Mesenchymal stem cell (in vitro differentiated cells and primary cell): Measurements from ENCODE around the gene UBTF.
"Not testable (repeated sequence)": the region's sequence is repeated elsewhere in the genome, so short reads cannot be mapped to it uniquely, and the experiment has no call there.

Experiments
- DNase-seq: peaks from one replicate; pipeline ENCODE4 v3.0.0-alpha.2; 2013
- H2AFZ ChIP-seq: one replicate; pipeline ENCODE4 v1.6.1; 2013; ENCODE audit warnings: low read depth, mild to moderate bottlenecking, control low read depth, inconsistent platforms, low read length, moderate library complexity
- H2AK5ac ChIP-seq: 2 replicates; pipeline ENCODE4 v1.6.1; 2013; ENCODE audit warnings: low read length, moderate library complexity, mild to moderate bottlenecking, inconsistent platforms; ENCODE audit not compliant: severe bottlenecking
- H2BK120ac ChIP-seq: one replicate; pipeline ENCODE4 v1.6.1; 2013; ENCODE audit warnings: low read depth, mild to moderate bottlenecking, inconsistent platforms, low read length, moderate library complexity
- H2BK12ac ChIP-seq, 2 experiments: one replicate each; pipeline ENCODE4 v1.6.1; 2013; ENCODE audit warnings: inconsistent platforms in 2 of 2, low read length in 2 of 2, mild to moderate bottlenecking in 2 of 2, moderate library complexity in 2 of 2, control low read depth in 1 of 2
- H2BK15ac ChIP-seq: one replicate; pipeline ENCODE4 v1.6.1; 2013; ENCODE audit warnings: mild to moderate bottlenecking, low read depth, inconsistent platforms; ENCODE audit not compliant: poor library complexity, severe bottlenecking
- H2BK5ac ChIP-seq: 2 replicates; pipeline ENCODE4 v1.6.1; 2013; ENCODE audit warnings: low read depth, mild to moderate bottlenecking, low read length, control low read depth, inconsistent platforms; ENCODE audit not compliant: poor library complexity, severe bottlenecking
- H3K14ac ChIP-seq, 2 experiments: one replicate each; pipeline ENCODE4 v1.6.1; 2013; ENCODE audit warnings: inconsistent platforms in 2 of 2, low read length in 2 of 2, control low read depth in 1 of 2, mild to moderate bottlenecking in 1 of 2, moderate library complexity in 1 of 2
- H3K18ac ChIP-seq, 2 experiments: one replicate each; pipeline ENCODE4 v1.6.1; 2013; ENCODE audit warnings: inconsistent platforms in 2 of 2, low read length in 2 of 2, control low read depth in 1 of 2, low read depth in 1 of 2, mild to moderate bottlenecking in 1 of 2
- H3K23ac ChIP-seq, 2 experiments: one replicate each; pipeline ENCODE4 v1.6.1; 2013; ENCODE audit warnings: inconsistent platforms in 2 of 2, low read length in 2 of 2, mild to moderate bottlenecking in 2 of 2, moderate library complexity in 2 of 2, control low read depth in 1 of 2
- H3K27ac ChIP-seq: 2 replicates; pipeline ENCODE4 v1.5.1; 2013; ENCODE audit warnings: mild to moderate bottlenecking, moderate library complexity, low read length, control low read depth, inconsistent platforms; ENCODE audit not compliant: poor library complexity, severe bottlenecking
- H3K27me3 ChIP-seq, 2 experiments: 2 replicates each; pipeline versions ENCODE4 v1.6.1 to v1.7.0; 2013; ENCODE audit warnings: low read length in 2 of 2, mild to moderate bottlenecking in 2 of 2, moderate library complexity in 2 of 2, control low read depth in 1 of 2, inconsistent platforms in 1 of 2; ENCODE audit not compliant: control insufficient read depth in 1 of 2, insufficient read depth in 1 of 2
- H3K36me3 ChIP-seq, 2 experiments: 2 replicates each; pipeline versions ENCODE4 v1.6.1 to v1.7.0; 2013; ENCODE audit warnings: low read length in 2 of 2, control low read depth in 1 of 2, inconsistent platforms in 1 of 2, low read depth in 1 of 2, mild to moderate bottlenecking in 1 of 2; ENCODE audit not compliant: insufficient read depth in 2 of 2, control insufficient read depth in 1 of 2
- H3K4ac ChIP-seq, 2 experiments: one replicate each; pipeline ENCODE4 v1.6.1; 2013; ENCODE audit warnings: inconsistent platforms in 2 of 2, low read length in 2 of 2, mild to moderate bottlenecking in 2 of 2, moderate library complexity in 2 of 2, control low read depth in 1 of 2, low read depth in 1 of 2
- H3K4me1 ChIP-seq: 2 replicates; pipeline ENCODE4 v1.6.1; 2013; ENCODE audit warnings: low read depth, low read length, control low read depth; ENCODE audit not compliant: control insufficient read depth, insufficient read depth
- H3K4me2 ChIP-seq: 2 replicates; pipeline ENCODE4 v1.6.1; 2013; ENCODE audit warnings: low read length, mild to moderate bottlenecking, inconsistent platforms; ENCODE audit not compliant: poor library complexity, severe bottlenecking
- H3K4me3 ChIP-seq, 2 experiments: 2 replicates each; pipeline versions ENCODE4 v1.5.1 to v1.7.0; 2013; ENCODE audit warnings: low read length in 2 of 2, mild to moderate bottlenecking in 2 of 2, control low read depth in 1 of 2, low read depth in 1 of 2; ENCODE audit not compliant: insufficient read depth in 1 of 2
- H3K79me1 ChIP-seq: replicated peaks from 2 replicates; pipeline ENCODE4 v1.6.1; 2013; ENCODE audit warnings: mild to moderate bottlenecking, control low read depth, low read length, inconsistent platforms; ENCODE audit not compliant: poor library complexity, severe bottlenecking
- H3K9ac ChIP-seq: 2 replicates; pipeline ENCODE4 v1.7.0; 2013; ENCODE audit warnings: mild to moderate bottlenecking, low read length, moderate library complexity
- H3K9me3 ChIP-seq: 2 replicates; pipeline ENCODE4 v1.7.0; 2013; ENCODE audit warnings: mild to moderate bottlenecking, low read length; ENCODE audit not compliant: control insufficient read depth
- H4K8ac ChIP-seq: one replicate; pipeline ENCODE4 v1.6.1; 2013; ENCODE audit warnings: inconsistent platforms, mild to moderate bottlenecking, low read length, moderate library complexity
- H4K91ac ChIP-seq: one replicate; pipeline ENCODE4 v1.6.1; 2013; ENCODE audit warnings: mild to moderate bottlenecking, low read length, inconsistent platforms
- WGBS: methylation state at CpG from one replicate; pipeline ENCODE4 v1.1.7; 2013; ENCODE audit warnings: mixed read lengths; 5-methylcytosine and 5-hydroxymethylcytosine counted together

The UBTF gene

DNA sequence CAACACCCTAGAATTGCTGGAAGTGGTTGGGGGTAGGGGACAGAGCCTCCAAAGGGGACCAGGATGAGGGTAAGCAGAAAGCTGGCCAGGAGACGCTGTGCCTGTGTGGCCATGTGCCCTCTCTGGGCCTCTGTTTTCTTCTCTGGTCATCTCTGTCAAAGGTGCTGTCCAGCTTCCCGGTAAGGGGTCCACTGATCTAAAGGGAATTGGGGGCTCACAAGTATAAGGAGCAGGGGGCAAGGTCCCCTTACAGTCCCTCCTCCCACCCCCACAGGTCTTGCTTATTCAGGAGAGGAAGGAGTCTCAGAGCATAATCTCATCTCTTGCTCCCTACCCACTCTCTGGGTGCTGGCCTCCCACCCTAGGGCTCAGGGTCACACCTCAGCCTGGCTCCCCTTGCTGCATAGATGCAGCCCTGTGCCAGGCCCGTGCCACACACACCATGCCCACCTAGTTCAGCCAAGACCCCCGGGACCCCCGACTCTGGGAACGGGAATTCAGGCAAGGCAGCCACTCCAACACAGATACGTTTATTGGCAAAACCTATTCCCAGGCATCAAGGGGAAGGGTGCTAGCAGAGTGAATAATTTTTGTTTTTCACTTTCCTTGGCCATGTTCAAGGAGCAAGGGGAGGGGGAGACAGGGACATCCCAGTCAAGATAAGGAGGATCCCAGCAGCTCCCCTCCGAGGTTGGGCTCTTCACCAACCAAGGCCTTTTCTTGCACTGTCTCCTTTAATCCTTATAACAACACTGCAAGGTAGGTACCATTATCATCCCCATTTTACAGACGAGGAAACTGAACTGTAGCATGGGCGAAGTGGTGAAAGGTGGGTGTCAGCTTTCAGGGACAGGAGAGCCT is 28.6 kb upstream of the UBTF start:
- 83% methylated on average over 10 of the region's 10 CpGs for WGBS
- Histone ChIP-seq H3K4me3 (no peak overlapping the region), H3K14ac (no peak overlapping the region), H3K4ac (no peak overlapping the region), H3K4me2 (no peak overlapping the region), H2AFZ (no peak overlapping the region), H2AK5ac (no peak overlapping the region), H3K23ac (no peak overlapping the region), H4K8ac (no peak overlapping the region), H2BK15ac (no peak overlapping the region), H2BK12ac (no peak overlapping the region), H3K9ac (no peak overlapping the region), H3K79me1 (no peaks in the 10 kb centered on the region), H3K9me3 (no peaks in the 10 kb centered on the region), H2BK120ac (no peak overlapping the region), H3K18ac (no peak overlapping the region), H2BK5ac (no peak overlapping the region), H4K91ac (no peak overlapping the region), H3K27me3 (peaks cover 5 to 16% of the 10 kb centered on the region in 2 experiments), H3K27ac (no peak overlapping the region), H3K4me1 (peaks cover 6% of the 10 kb centered on the region), H3K36me3 (no peaks in the 10 kb centered on the region)
- no peak for DNase-seq

DNA sequence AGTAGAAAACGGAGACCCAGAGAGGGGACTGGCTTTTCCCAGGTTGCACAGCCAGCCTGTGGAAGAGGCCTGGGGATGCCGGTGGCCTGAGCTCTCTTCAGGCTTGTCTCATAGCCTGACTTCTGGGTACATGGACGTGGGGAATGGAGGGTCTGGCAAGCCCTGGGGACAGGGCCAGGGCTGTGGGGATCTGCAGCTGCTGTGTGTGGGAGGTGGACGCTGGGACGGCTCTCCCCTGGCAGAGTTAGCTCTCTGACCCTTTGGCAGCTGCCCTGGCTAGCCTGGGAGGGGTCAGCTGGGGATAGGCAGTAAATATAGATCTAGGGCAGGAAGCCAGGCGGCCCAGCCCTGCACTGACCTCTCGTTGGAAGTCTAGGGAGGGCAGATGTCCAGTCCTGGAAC is 28.0 kb upstream of the UBTF start:
- H3K27me3 ChIP-seq: peaks cover 5 to 13% of the 10 kb centered on the region in 2 experiments
- WGBS: 50% methylated on average over 7 of the region's 7 CpGs
- no peak overlapping the region for H4K91ac ChIP-seq

DNA sequence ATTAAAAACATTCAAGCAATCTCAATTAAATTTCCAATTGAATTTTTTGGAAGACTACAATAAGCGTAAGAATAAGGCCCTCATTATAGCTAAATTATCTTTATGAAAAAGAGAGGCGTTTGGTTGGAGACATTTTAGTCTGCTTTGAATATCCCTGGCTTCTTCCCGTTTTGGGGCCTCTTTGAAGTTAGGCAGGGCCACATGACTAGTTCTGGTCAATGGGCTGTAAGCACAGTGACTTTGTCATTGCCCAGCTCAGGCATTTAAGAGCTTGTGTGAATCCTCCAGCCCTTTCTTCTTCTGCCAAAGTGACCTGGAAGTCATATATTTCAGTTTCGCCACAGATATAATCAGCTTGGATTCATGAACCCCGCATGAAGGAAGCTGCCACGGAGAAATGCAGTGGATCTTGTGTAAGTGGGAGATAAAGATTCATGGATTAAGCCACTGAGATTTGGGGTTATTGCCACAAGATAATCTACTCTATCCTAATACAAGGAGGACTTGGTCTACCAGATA is 21.7 kb upstream of the UBTF start:
- no peaks in the 10 kb centered on the region for H3K27me3 ChIP-seq
- no peak overlapping the region for H3K14ac ChIP-seq
- H3K18ac ChIP-seq: no peak overlapping the region
- 84% methylated on average over 2 of the region's 6 CpGs for WGBS
- no peak overlapping the region for H3K27ac ChIP-seq
- no peak overlapping the region for H2BK5ac ChIP-seq
- no peak overlapping the region for H3K9ac ChIP-seq
- H3K9me3 ChIP-seq: no peaks in the 10 kb centered on the region
- H2AK5ac ChIP-seq: no peak overlapping the region
- no peaks in the 10 kb centered on the region for H3K79me1 ChIP-seq
- H2BK120ac ChIP-seq: no peak overlapping the region
- H3K4me3 ChIP-seq: no peak overlapping the region
- H2BK12ac ChIP-seq: no peak overlapping the region
- no peak overlapping the region for H2BK15ac ChIP-seq
- H3K23ac ChIP-seq: no peak overlapping the region
- H2AFZ ChIP-seq: no peak overlapping the region
- peaks cover under 1% of the 10 kb centered on the region for H3K4me1 ChIP-seq
- no peak for DNase-seq
- H3K4ac ChIP-seq: no peak overlapping the region
- H4K91ac ChIP-seq: no peak overlapping the region
- no peak overlapping the region for H4K8ac ChIP-seq
- H3K36me3 ChIP-seq: no peaks in the 10 kb centered on the region
- no peak overlapping the region for H3K4me2 ChIP-seq

More for the DNA sequence above, 28.0 kb upstream of the UBTF start:
- H2AFZ ChIP-seq: no peak overlapping the region
- H3K9ac ChIP-seq: no peak overlapping the region
- no peak overlapping the region for H3K4ac ChIP-seq
- no peak overlapping the region for H3K4me2 ChIP-seq
- H4K8ac ChIP-seq: no peak overlapping the region
- peaks cover 6% of the 10 kb centered on the region for H3K4me1 ChIP-seq
- H3K4me3 ChIP-seq: no peak overlapping the region
- no peaks in the 10 kb centered on the region for H3K36me3 ChIP-seq
- no peak for DNase-seq
- H2BK120ac ChIP-seq: no peak overlapping the region
- no peak overlapping the region for H3K23ac ChIP-seq
- no peak overlapping the region for H2BK5ac ChIP-seq
- H3K18ac ChIP-seq: no peak overlapping the region
- H3K14ac ChIP-seq: no peak overlapping the region
- H2BK15ac ChIP-seq: no peak overlapping the region
- H2AK5ac ChIP-seq: no peak overlapping the region
- H3K79me1 ChIP-seq: no peaks in the 10 kb centered on the region
- H2BK12ac ChIP-seq: no peak overlapping the region
- H3K27ac ChIP-seq: no peak overlapping the region
- H3K9me3 ChIP-seq: no peaks in the 10 kb centered on the region

DNA sequence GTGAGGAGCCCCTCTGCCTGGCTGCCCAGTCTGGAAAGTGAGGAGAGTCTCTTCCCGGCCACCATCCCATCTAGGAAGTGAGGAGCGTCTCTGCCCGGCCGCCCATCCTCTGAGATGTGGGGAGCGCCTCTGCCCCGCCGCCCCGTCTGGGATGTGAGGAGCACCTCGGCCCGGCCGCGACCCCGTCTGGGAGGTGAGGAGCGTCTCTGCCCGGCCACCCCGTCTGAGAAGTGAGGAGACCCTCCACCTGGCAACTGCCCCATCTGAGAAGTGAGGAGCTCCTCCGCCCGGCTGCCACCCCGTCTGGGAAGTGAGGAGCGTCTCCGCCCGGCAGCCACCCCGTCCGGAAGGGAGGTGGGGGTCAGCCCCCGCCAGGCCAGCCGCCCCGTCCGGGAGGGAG is 18.4 kb upstream of the UBTF start:
- H2AFZ ChIP-seq, H3K14ac ChIP-seq, H2BK12ac ChIP-seq, H2AK5ac ChIP-seq, H2BK120ac ChIP-seq, H3K27ac ChIP-seq, H2BK5ac ChIP-seq, H3K9me3 ChIP-seq, H2BK15ac ChIP-seq, H3K4me2 ChIP-seq, H3K79me1 ChIP-seq, H3K9ac ChIP-seq, H3K4me3 ChIP-seq, DNase-seq, H3K23ac ChIP-seq, H3K4ac ChIP-seq, H3K36me3 ChIP-seq, H3K18ac ChIP-seq, H4K91ac ChIP-seq, H3K27me3 ChIP-seq, H4K8ac ChIP-seq: not testable (repeated sequence)
- 96% methylated on average over 14 of the region's 28 CpGs for WGBS
- H3K4me1 ChIP-seq: peaks cover 15% of the 10 kb centered on the region
